ENCODE data around the gene ENOX1. TPM values are rescaled to one million over a fixed set of nuclear protein-coding genes. Genes with fewer than 3 reads are reported as not detected.

Gene ENOX1
- total RNA-seq, 4 donors from 2014 or later = 0.27 to 0.83 (median 0.53) TPM; not detected in 1

DNA sequence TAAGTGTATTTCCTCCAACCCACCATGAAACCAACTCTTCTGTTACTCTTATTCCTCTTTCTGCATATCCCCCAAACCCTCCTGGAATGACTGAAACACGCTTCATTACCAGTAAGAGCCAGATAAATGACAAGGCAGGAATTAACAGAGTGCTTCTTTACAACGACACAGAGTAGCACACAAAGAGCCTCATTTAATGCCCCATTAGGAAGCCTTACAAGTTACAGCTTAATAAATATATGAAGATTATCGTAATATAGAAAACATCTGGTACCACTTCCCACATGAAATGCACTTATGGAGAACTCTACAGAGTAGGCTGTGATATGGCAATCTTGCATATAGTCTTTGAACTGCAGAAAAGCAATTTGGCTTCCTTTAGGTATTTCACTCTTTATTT, 116.8 kb downstream of the ENOX1 start:
- Histone ChIP-seq H3K36me3 (no peaks in the 10 kb centered on the region), H3K27ac (no peak overlapping the region), H3K9me3 (no peaks in the 10 kb centered on the region), H3K4me3 (no peak overlapping the region), H3K27me3 (no peaks in the 10 kb centered on the region), H3K4me1 (peaks cover 0 to under 1% (median 0%) of the 10 kb centered on the region in 4 donors)
- TF ChIP-seq, protein P1, sequence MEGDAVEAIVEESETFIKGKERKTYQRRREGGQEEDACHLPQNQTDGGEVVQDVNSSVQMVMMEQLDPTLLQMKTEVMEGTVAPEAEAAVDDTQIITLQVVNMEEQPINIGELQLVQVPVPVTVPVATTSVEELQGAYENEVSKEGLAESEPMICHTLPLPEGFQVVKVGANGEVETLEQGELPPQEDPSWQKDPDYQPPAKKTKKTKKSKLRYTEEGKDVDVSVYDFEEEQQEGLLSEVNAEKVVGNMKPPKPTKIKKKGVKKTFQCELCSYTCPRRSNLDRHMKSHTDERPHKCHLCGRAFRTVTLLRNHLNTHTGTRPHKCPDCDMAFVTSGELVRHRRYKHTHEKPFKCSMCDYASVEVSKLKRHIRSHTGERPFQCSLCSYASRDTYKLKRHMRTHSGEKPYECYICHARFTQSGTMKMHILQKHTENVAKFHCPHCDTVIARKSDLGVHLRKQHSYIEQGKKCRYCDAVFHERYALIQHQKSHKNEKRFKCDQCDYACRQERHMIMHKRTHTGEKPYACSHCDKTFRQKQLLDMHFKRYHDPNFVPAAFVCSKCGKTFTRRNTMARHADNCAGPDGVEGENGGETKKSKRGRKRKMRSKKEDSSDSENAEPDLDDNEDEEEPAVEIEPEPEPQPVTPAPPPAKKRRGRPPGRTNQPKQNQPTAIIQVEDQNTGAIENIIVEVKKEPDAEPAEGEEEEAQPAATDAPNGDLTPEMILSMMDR (IDR thresholded peaks at IDR 0.05) = no peak
- TF ChIP-seq POLR2A (IDR thresholded peaks at IDR 0.05) = no peak
- no peak for DNase-seq

DNA sequence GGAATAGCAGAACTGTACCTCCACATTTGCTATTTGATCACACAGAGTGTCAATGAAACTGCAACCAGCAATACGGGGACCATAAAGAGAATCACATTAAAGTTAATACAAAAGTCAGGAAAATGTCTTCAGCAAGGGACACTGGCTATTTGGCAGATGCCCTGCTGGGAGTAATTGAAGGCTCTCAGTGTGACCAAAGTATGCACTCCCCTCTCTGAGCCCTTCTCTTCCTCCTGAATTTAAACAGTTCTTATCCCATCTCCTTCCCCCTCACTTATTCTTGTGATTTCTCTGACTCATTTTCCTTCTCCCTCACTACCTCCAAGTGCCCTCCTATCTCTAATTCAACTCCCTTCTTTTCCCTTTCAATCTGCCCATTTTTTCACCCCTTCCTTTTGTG, 117.7 kb downstream of the ENOX1 start:
- Histone ChIP-seq H3K27ac (no peak overlapping the region), H3K36me3 (no peaks in the 10 kb centered on the region), H3K4me1 (peaks cover 0 to 9% (median 0%) of the 10 kb centered on the region in 4 donors), H3K9me3 (no peaks in the 10 kb centered on the region), H3K4me3 (no peak overlapping the region), H3K27me3 (no peaks in the 10 kb centered on the region)
- DNase-seq = no peak
- TF ChIP-seq, protein P1 (IDR thresholded peaks at IDR 0.05) = no peak
- TF ChIP-seq POLR2A (IDR thresholded peaks at IDR 0.05) = no peak

DNA sequence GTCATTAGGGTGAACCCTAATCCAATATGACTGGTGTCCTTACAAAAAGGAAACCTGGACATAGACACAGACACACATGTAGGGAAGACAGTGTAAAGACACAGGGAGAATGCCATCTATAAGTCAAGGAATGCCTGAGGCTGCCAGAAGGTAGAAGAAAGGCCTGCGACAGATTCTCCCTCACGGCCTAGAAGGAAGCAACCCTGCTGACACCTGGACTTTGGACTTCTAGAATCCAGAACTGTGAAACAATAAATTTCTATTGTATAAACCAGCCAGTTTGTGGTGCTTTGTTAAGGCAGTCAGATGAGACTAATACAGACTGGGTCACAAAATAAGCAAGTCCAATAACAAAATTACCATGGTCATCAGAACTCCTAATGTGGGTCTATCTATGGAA, 120.4 kb downstream of the ENOX1 start:
- Histone ChIP-seq H3K27me3 (no peaks in the 10 kb centered on the region), H3K9me3 (no peaks in the 10 kb centered on the region), H3K36me3 (no peaks in the 10 kb centered on the region), H3K27ac (no peak overlapping the region), H3K4me1 (peaks cover 0 to 9% (median 0%) of the 10 kb centered on the region in 4 donors), H3K4me3 (no peak overlapping the region)
- no peak for DNase-seq
- TF ChIP-seq, protein P1 (IDR thresholded peaks at IDR 0.05) = no peak
- TF ChIP-seq POLR2A (IDR thresholded peaks at IDR 0.05) = no peak

DNA sequence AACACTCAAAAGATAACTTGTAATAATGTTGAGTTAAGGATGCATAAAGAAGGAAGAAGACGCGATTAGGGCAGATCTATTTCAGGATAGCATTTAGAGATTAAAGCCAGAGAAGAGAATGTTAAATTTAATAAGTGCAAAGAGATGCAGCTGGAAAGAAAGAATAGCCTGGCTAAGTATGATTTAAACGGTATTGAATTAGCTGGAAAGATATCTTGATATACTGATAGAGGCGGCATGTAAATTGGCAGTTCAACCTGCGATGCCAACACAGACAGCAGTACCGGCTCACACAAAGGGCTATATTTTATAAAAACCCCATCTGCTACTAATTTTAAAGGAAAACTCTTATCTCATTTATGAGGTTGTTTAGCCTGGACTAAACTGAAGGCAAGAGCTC, 121.4 kb downstream of the ENOX1 start:
- no peak overlapping the region for H3K4me3 ChIP-seq
- H3K9me3 ChIP-seq = no peaks in the 10 kb centered on the region
- H3K4me1 ChIP-seq = peaks cover 0 to 9% (median 0%) of the 10 kb centered on the region in 4 donors
- H3K27ac ChIP-seq = peak overlapping the region in 1 of 4 donors; percentile 53
- no peaks in the 10 kb centered on the region for H3K36me3 ChIP-seq
- no peak for DNase-seq
- H3K27me3 ChIP-seq = no peaks in the 10 kb centered on the region
- TF ChIP-seq, protein P1 (IDR thresholded peaks at IDR 0.05) = no peak
- TF ChIP-seq POLR2A (IDR thresholded peaks at IDR 0.05) = no peak

DNA sequence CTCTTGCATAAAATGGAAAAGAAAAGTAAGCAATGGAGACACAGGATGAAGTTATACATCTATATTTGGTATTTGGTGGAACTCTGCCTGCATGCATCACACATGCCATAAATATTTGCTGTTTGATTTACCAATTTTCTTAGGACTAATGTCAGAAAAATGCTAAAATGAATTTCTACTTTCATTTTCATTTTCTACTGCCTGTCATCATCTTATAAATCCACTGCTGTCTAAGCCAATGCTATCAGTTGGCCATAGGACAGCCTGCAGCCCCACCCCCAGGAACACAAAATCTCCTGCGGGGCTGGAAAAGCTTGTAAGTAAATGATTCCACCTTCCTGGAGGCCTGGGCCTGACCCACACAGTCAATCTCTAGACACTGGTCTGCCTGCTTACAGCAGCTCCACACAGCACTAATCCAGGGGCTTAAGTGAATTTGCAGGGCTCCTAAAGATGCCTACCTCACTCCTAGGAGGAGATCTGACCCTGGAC, 122.0 kb downstream of the ENOX1 start:
- no peaks in the 10 kb centered on the region for H3K36me3 ChIP-seq

More for the DNA sequence above, 122.0 kb downstream of the ENOX1 start:
- H3K4me3 ChIP-seq = no peak overlapping the region
- H3K27ac ChIP-seq = peak overlapping the region in 1 of 4 donors; percentile 53
- no peaks in the 10 kb centered on the region for H3K9me3 ChIP-seq
- H3K4me1 ChIP-seq = peaks cover 0 to 9% (median 0%) of the 10 kb centered on the region in 4 donors
- peak in 1 of 3 donors; percentile 53 for DNase-seq
- no peak for TF ChIP-seq POLR2A (IDR thresholded peaks at IDR 0.05)
- TF ChIP-seq, protein P1 (IDR thresholded peaks at IDR 0.05) = no peak
- no peaks in the 10 kb centered on the region for H3K27me3 ChIP-seq
